ENCODE results near the gene CBLL1. TPM values are rescaled to one million over a fixed set of nuclear protein-coding genes. Genes with fewer than 3 reads are reported as not detected.

The CBLL1 gene
- total RNA-seq, 2 donors from 2014 or later, result 35.7 to 39.7 TPM

GRCh38 chr7:107721286-107721685 is 22.7 kb upstream of the CBLL1 start:
- no peak for ATAC-seq (replicated peaks)
- Mint-ChIP-seq H3K9me3 (no peaks in the 10 kb centered on the region), H3K27me3 (no peaks in the 10 kb centered on the region), H3K36me3 (ENCODE audit: low read depth) (no peaks in the 10 kb centered on the region), H3K4me1 (no peaks in the 10 kb centered on the region), H3K4me3 (no peak overlapping the region), H3K27ac (no peak overlapping the region)

GRCh38 chr7:107723255-107723654 is 20.7 kb upstream of the CBLL1 start:
- Mint-ChIP-seq H3K9me3 (no peaks in the 10 kb centered on the region), H3K4me3 (no peak overlapping the region), H3K4me1 (no peaks in the 10 kb centered on the region), H3K27me3 (peaks cover 8% of the 10 kb centered on the region), H3K27ac (peak overlapping the region; percentile 7), H3K36me3 (ENCODE audit: low read depth) (no peaks in the 10 kb centered on the region)
- ATAC-seq (replicated peaks), result no peak

- no peaks in the 10 kb centered on the region for H3K36me3 Mint-ChIP-seq (ENCODE audit: low read depth)
- peak; percentile 52 for ATAC-seq (replicated peaks)
Measured at GRCh38 chr7:107725138-107725740, 18.7 kb upstream of the CBLL1 start.

GRCh38 chr7:107726356-107727130 is 17.4 kb upstream of the CBLL1 start:
- H3K9me3 Mint-ChIP-seq, result no peaks in the 10 kb centered on the region
- no peak overlapping the region for H3K4me3 Mint-ChIP-seq
- H3K27me3 Mint-ChIP-seq, result peaks cover 12% of the 10 kb centered on the region
- H3K36me3 Mint-ChIP-seq (ENCODE audit: low read depth), result no peaks in the 10 kb centered on the region
- H3K27ac Mint-ChIP-seq, result no peak overlapping the region
- no peaks in the 10 kb centered on the region for H3K4me1 Mint-ChIP-seq
- ATAC-seq (replicated peaks), result no peak

More at GRCh38 chr7:107725138-107725740, 18.7 kb upstream of the CBLL1 start:
- no peaks in the 10 kb centered on the region for H3K9me3 Mint-ChIP-seq
- H3K4me1 Mint-ChIP-seq, result no peaks in the 10 kb centered on the region
- no peak overlapping the region for H3K27ac Mint-ChIP-seq
- no peak overlapping the region for H3K4me3 Mint-ChIP-seq
- peaks cover 12% of the 10 kb centered on the region for H3K27me3 Mint-ChIP-seq

- no peak for ATAC-seq (replicated peaks)
- no peaks in the 10 kb centered on the region for H3K4me1 Mint-ChIP-seq
- no peak overlapping the region for H3K27ac Mint-ChIP-seq
- no peaks in the 10 kb centered on the region for H3K36me3 Mint-ChIP-seq (ENCODE audit: low read depth)
- H3K4me3 Mint-ChIP-seq, result no peak overlapping the region
- peaks cover 12% of the 10 kb centered on the region for H3K27me3 Mint-ChIP-seq
- H3K9me3 Mint-ChIP-seq, result no peaks in the 10 kb centered on the region
Measured at GRCh38 chr7:107728276-107728675, 15.7 kb upstream of the CBLL1 start.

GRCh38 chr7:107742678-107743566 is 1.0 kb upstream of the CBLL1 start:
- Mint-ChIP-seq H3K4me1 (peaks cover 19% of the 10 kb centered on the region), H3K27ac (peak overlapping the region; percentile 100), H3K27me3 (no peaks in the 10 kb centered on the region), H3K4me3 (peak overlapping the region; percentile 98), H3K9me3 (no peaks in the 10 kb centered on the region), H3K36me3 (ENCODE audit: low read depth) (peaks cover 43% of the 10 kb centered on the region)
- ATAC-seq (replicated peaks), result peak; percentile 46

GRCh38 chr7:107744345-107744750 is 406 bp downstream of the CBLL1 start:
- Mint-ChIP-seq H3K27ac (peak overlapping the region; percentile 100), H3K4me3 (peak overlapping the region; percentile 98), H3K4me1 (peaks cover 23% of the 10 kb centered on the region), H3K36me3 (ENCODE audit: low read depth) (peaks cover 54% of the 10 kb centered on the region), H3K9me3 (no peaks in the 10 kb centered on the region), H3K27me3 (no peaks in the 10 kb centered on the region)
- ATAC-seq (replicated peaks), result peak; percentile 48

- no peaks in the 10 kb centered on the region for H3K9me3 Mint-ChIP-seq
- H3K4me1 Mint-ChIP-seq, result peaks cover 29% of the 10 kb centered on the region
- peak overlapping the region; percentile 98 for H3K4me3 Mint-ChIP-seq
- peak overlapping the region; percentile 100 for H3K27ac Mint-ChIP-seq
- no peaks in the 10 kb centered on the region for H3K27me3 Mint-ChIP-seq
- no peak for ATAC-seq (replicated peaks)
- peaks cover 71% of the 10 kb centered on the region for H3K36me3 Mint-ChIP-seq (ENCODE audit: low read depth)
Measured at GRCh38 chr7:107746006-107746405, 2.1 kb downstream of the CBLL1 start.

GRCh38 chr7:107751113-107751512 is 7.2 kb downstream of the CBLL1 start:
- no peak overlapping the region for H3K4me3 Mint-ChIP-seq
- no peaks in the 10 kb centered on the region for H3K9me3 Mint-ChIP-seq
- H3K4me1 Mint-ChIP-seq, result peaks cover 20% of the 10 kb centered on the region
- H3K27me3 Mint-ChIP-seq, result no peaks in the 10 kb centered on the region
- no peak overlapping the region for H3K27ac Mint-ChIP-seq
- no peak for ATAC-seq (replicated peaks)
- H3K36me3 Mint-ChIP-seq (ENCODE audit: low read depth), result peaks cover 97% of the 10 kb centered on the region

GRCh38 chr7:107754642-107755041 is 10.7 kb downstream of the CBLL1 start:
- H3K27me3 Mint-ChIP-seq, result no peaks in the 10 kb centered on the region
- peaks cover 12% of the 10 kb centered on the region for H3K4me1 Mint-ChIP-seq
- no peak for ATAC-seq (replicated peaks)
- H3K4me3 Mint-ChIP-seq, result no peak overlapping the region
- H3K9me3 Mint-ChIP-seq, result no peaks in the 10 kb centered on the region
- peaks cover 100% of the 10 kb centered on the region for H3K36me3 Mint-ChIP-seq (ENCODE audit: low read depth)
- no peak overlapping the region for H3K27ac Mint-ChIP-seq

- no peak for ATAC-seq (replicated peaks)
- Mint-ChIP-seq H3K27ac (no peak overlapping the region), H3K9me3 (no peaks in the 10 kb centered on the region)
Measured at GRCh38 chr7:107758667-107759066, 14.7 kb downstream of the CBLL1 start.

GRCh38 chr7:107767391-107767790 is 23.4 kb downstream of the CBLL1 start:
- Mint-ChIP-seq H3K4me1 (peaks cover 9% of the 10 kb centered on the region), H3K27ac (no peak overlapping the region), H3K4me3 (no peak overlapping the region), H3K36me3 (ENCODE audit: low read depth) (no peaks in the 10 kb centered on the region), H3K9me3 (no peaks in the 10 kb centered on the region), H3K27me3 (no peaks in the 10 kb centered on the region)
- ATAC-seq (replicated peaks), result no peak

More at GRCh38 chr7:107758667-107759066, 14.7 kb downstream of the CBLL1 start:
- Mint-ChIP-seq H3K27me3 (no peaks in the 10 kb centered on the region), H3K4me3 (no peak overlapping the region), H3K36me3 (ENCODE audit: low read depth) (peaks cover 78% of the 10 kb centered on the region), H3K4me1 (no peaks in the 10 kb centered on the region)

- Mint-ChIP-seq H3K27me3 (no peaks in the 10 kb centered on the region), H3K27ac (no peak overlapping the region), H3K4me1 (peaks cover 9% of the 10 kb centered on the region), H3K9me3 (no peaks in the 10 kb centered on the region), H3K4me3 (no peak overlapping the region), H3K36me3 (ENCODE audit: low read depth) (no peaks in the 10 kb centered on the region)
- peak; percentile 65 for ATAC-seq (replicated peaks)
Measured at GRCh38 chr7:107768263-107768662, 24.3 kb downstream of the CBLL1 start.

GRCh38 chr7:107773027-107773426 is 29.1 kb downstream of the CBLL1 start:
- H3K36me3 Mint-ChIP-seq (ENCODE audit: low read depth), result no peaks in the 10 kb centered on the region
- no peaks in the 10 kb centered on the region for H3K9me3 Mint-ChIP-seq
- peaks cover 4% of the 10 kb centered on the region for H3K4me1 Mint-ChIP-seq
- no peak for ATAC-seq (replicated peaks)
- no peak overlapping the region for H3K27ac Mint-ChIP-seq
- no peak overlapping the region for H3K4me3 Mint-ChIP-seq
- no peaks in the 10 kb centered on the region for H3K27me3 Mint-ChIP-seq

Data from activated T-helper 17 cell treated with anti-CD3 and anti-CD28 coated beads, Interleukin-2, amount 50 U/mL, for 72 hours (primary cell).